ENCODE data around the gene CBARP. TPM values are rescaled to one million over a fixed set of nuclear protein-coding genes. Genes with fewer than 3 reads are reported as not detected.

Gene CBARP
- total RNA-seq (1 to 10 TPM in 2 of 4 donors, under 1 TPM in 2; 0.41 to 4.0 (median 1.5) TPM), polyA plus RNA-seq (10 to 100 TPM in 1 of 3 donors, under 1 TPM in 2; 0.75 to 19.0 (median 0.88) TPM)
- long read RNA-seq, donor 1, partial matches to known transcripts: 1 of 7 reads
- long read RNA-seq, donor 1, other reads (novel, unspliced or antisense): 6 of 7 reads
- long read RNA-seq, donor 2, partial matches to known transcripts: 1 of 4 reads
- long read RNA-seq, donor 2, other reads (novel, unspliced or antisense): 2 of 4 reads

DNA sequence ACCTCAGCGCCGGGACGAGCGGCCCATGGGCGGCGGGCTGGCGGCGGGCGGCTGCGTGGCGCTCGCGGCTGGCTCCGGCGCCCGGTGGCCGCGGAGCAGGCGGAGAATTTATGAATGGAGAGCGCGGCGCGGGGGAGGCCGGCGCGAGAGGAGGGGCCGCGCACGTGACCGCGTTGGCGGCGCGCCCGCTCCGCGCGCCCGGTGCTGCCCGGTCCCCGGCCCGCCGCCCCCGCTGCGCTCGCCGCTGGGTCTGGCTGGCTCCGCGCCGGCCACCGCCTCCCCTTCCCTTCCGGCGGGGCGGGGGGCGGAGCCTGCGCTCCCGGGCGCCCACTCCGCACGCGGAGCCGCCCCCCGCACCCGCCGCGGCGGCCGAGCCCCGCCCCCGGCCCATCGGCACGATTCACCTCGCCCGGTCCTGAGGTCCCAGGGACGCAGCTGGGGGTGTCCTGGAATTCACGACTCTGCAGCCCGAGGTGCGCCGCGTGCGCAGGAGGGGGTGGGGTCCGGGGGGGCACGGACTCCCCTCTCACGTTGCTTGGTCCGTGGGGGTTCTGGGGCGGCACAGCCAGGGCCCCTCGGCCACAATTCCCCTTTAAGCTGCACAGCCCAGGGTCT lies at the start of gene CBARP:
Gene CBARP, minus strand, starts transcription at position 252 of the 615 bp plus-strand sequence. CDS start 1,905 bp downstream, outside the sequence.
- Histone ChIP-seq H3K36me3 (ENCODE audit: insufficient read depth in 1 of 2, low read depth in 1 of 2) (no peaks in the 10 kb centered on the region), H3K9me3 (no peaks in the 10 kb centered on the region), H3K27me3 (ENCODE audit: insufficient read depth in 3 of 3, low read length in 2 of 3) (peaks cover 0 to 5% (median 3%) of the 10 kb centered on the region in 3 donors), H3K27ac (peak within 1 kb of the TSS; percentile 99), H3K4me1 (peaks cover 24% of the 10 kb centered on the region), H3K4me3 (peak within 1 kb of the TSS; percentile 68)
- intact Hi-C loops (cut with DNase I): loop anchor here in 1 of 2 donors (2.0 kb wide), 1 partner anchor 17 kb away; no protein-coding TSS in a partner anchor
- DNase-seq (peak in 1 of 2 donors; percentile 51), ATAC-seq (no peak)
- no peak for TF ChIP-seq CTCF (IDR thresholded peaks at IDR 0.05)
- whole genome bisulfite sequencing, 3 donors: 1 to 2% (median 2%) methylated on average over 16 to 87 of the region's 87 CpGs

DNA sequence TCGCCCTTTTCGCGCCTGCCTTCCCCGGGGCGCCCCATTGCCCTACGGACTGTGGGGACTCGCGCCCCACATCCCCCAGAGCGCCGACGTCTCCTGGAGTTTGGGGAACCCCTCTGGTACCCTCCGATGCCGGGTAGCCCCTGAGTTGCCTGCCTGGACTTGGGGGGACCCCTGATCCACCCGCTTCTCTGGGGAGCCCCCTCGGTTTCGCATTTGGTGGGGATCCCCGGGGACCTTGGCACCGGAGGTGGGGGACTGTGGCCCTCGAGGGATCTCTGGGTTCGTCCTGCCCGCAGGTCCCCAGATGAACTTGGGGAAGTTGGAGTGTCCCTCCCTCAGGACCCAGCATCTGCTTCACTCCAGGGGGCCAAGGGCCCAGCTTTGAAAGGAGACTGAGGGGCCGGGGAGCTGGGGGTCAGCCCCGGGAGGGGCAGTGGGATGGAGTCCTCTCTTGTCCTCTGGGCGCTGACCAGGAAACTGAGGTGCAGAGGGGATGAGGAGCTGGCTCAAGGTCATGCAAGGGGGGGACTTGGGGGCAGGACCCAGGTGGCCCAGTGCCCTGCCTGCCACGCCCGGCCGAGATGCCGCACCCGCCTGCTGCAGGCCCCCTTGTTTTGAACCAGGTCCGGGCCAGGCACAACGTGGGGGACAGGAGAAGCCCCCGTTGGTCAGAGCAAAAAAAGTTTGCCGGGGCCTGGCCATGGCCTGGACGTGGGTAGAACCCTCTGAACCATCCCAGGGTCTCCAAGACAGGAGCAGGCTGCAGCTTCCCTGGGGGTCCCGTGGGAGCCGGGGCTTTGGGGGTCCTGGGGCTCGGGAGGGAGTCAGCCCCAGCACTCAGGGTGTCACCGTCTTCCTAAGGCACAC lies 48.9 kb upstream of the CBARP start:
- Histone ChIP-seq H3K36me3 (ENCODE audit: insufficient read depth in 1 of 2, low read depth in 1 of 2) (no peaks in the 10 kb centered on the region), H3K4me3 (no peak overlapping the region), H3K4me1 (peaks cover 5% of the 10 kb centered on the region), H3K27ac (no peak overlapping the region), H3K27me3 (ENCODE audit: insufficient read depth in 3 of 3, low read length in 2 of 3) (peaks cover 0 to 65% (median 33%) of the 10 kb centered on the region in 3 donors), H3K9me3 (no peaks in the 10 kb centered on the region)
- ATAC-seq (no peak), DNase-seq (no peak)
- intact Hi-C loops (cut with DNase I): loop anchor here (10.0 kb wide), 2 partner anchors 158 to 238 kb away; partner anchors contain the start of gene PLK5 (in 1 of the 2)
- 22 to 31% (median 28%) methylated on average over 26 to 38 of the region's 38 CpGs for WGBS, 3 donors
- TF ChIP-seq CTCF (IDR thresholded peaks at IDR 0.05): no peak

- intact Hi-C loops (cut with DNase I): loop anchor here (10.0 kb wide), 2 partner anchors 159 to 239 kb away; partner anchors contain the start of gene PLK5 (in 1 of the 2)
- Histone ChIP-seq H3K27me3 (ENCODE audit: insufficient read depth in 3 of 3, low read length in 2 of 3) (peaks cover 0 to 60% (median 31%) of the 10 kb centered on the region in 3 donors), H3K4me3 (no peak within 1 kb of the TSS)
These were observed 48.0 kb upstream of the CBARP start, which contains the start of gene EFNA2 for GRCh38 chr19:1285737-1286360. TSS of gene EFNA2 (plus strand) at chr19:1285873. CDS start at chr19:1286169, 296 bp downstream.

More at GRCh38 chr19:1285737-1286360, 48.0 kb upstream of the CBARP start, which contains the start of gene EFNA2:
- Histone ChIP-seq H3K27ac (no peak within 1 kb of the TSS), H3K36me3 (ENCODE audit: insufficient read depth in 1 of 2, low read depth in 1 of 2) (peaks cover 0 to under 1% of the 10 kb centered on the region in 2 donors), H3K4me1 (peaks cover 5% of the 10 kb centered on the region), H3K9me3 (no peaks in the 10 kb centered on the region)
- no peak for ATAC-seq
- 0 to 1% (median 0%) methylated on average over 10 to 113 of the region's 113 CpGs for WGBS, 3 donors
- DNase-seq: no peak
- no peak for TF ChIP-seq CTCF (IDR thresholded peaks at IDR 0.05)

Data from psoas muscle (tissue), 8 donors.